Endothelial cell of umbilical vein (primary cell): ENCODE data around the gene PDE11A. TPM values are rescaled to one million over a fixed set of nuclear protein-coding genes. Genes with fewer than 3 reads are reported as not detected.

ENCODE experiments used
- BruUV-seq: library from RNA; stranded (reverse); fragments of 400-500 nt; replicated peaks from 2 replicates; lab custom pipeline; 2021; lab: Mats Ljungman, UMichigan
- CTCF ChIA-PET: fragments of 300-600, 350-600 bp; sonication (Branson Sonifier 250); formaldehyde crosslinking; loops from one replicate; lab custom pipeline; 2021; ENCODE audit warnings: antibody characterized with exemption, inconsistent platforms; lab: Charles Lee
- POLR2A ChIA-PET: fragments of 300-600, 350-600 bp; sonication (Branson Sonifier 250); formaldehyde crosslinking; loops from one replicate; lab custom pipeline; 2021; ENCODE audit warnings: antibody characterized with exemption, inconsistent platforms; lab: Charles Lee
- DNase-seq: peaks from one replicate; pipeline ENCODE4 v3.0.0-alpha.2; 2011; ENCODE audit warnings: low read depth, low spot score
- FAIRE-seq: peaks from 2 replicates; lab custom pipeline; 2011; peaks lifted over from hg19 to GRCh38; lab: Jason Lieb, UNC
- H2AFZ ChIP-seq: 2 replicates; pipeline ENCODE4 v1.6.0; 2012; ENCODE audit warnings: low read depth, low read length, control low read depth, inconsistent platforms
- H3K27ac ChIP-seq: 2 replicates; pipeline ENCODE4 v1.5.1; 2011; ENCODE audit warnings: low read depth, mild to moderate bottlenecking, control low read depth, low read length, moderate library complexity; ENCODE audit not compliant: insufficient read depth
- H3K27me3 ChIP-seq, 2 experiments: 2 replicates each; pipeline versions ENCODE4 v1.6.0 to v1.6.1; 2011; ENCODE audit warnings: low read length in 2 of 2, mixed read lengths in 1 of 2; ENCODE audit not compliant: control insufficient read depth in 2 of 2, insufficient read depth in 2 of 2
- H3K36me3 ChIP-seq, 2 experiments: 2 replicates in 1 of 2; 3 replicates in 1 of 2; pipeline ENCODE4 v1.5.1; 2011; ENCODE audit warnings: low read length in 2 of 2, mild to moderate bottlenecking in 1 of 2, moderate library complexity in 1 of 2; ENCODE audit not compliant: control insufficient read depth in 2 of 2, insufficient read depth in 2 of 2; ENCODE audit errors: extremely low read depth in 1 of 2
- H3K4me1 ChIP-seq: 3 replicates; pipeline ENCODE4 v1.5.1; 2011; ENCODE audit warnings: mild to moderate bottlenecking, low read length; ENCODE audit not compliant: control insufficient read depth, insufficient read depth; ENCODE audit errors: extremely low read depth
- H3K4me2 ChIP-seq: 2 replicates; pipeline ENCODE4 v1.6.1; 2011; ENCODE audit warnings: low read length, control low read depth, mixed read lengths; ENCODE audit not compliant: insufficient read depth
- H3K4me3 ChIP-seq, 3 experiments: fragments of 200-600 bp in 1 of 3; sonication (generic), shearing (Covaris generic) in 1 of 3; replicated peaks in 1 of 3; 2 replicates each; pipeline ENCODE4 v1.5.1; 2011 to 2016; ENCODE audit warnings: control low read depth in 3 of 3, low read length in 3 of 3, mild to moderate bottlenecking in 2 of 3, inconsistent platforms in 1 of 3, low read depth in 1 of 3, moderate library complexity in 1 of 3; ENCODE audit not compliant: insufficient read depth in 1 of 3
- H3K79me2 ChIP-seq: 2 replicates; pipeline ENCODE4 v1.6.0; 2012; ENCODE audit warnings: low read length, inconsistent platforms; ENCODE audit not compliant: control insufficient read depth, insufficient read depth
- H3K9ac ChIP-seq: replicated peaks from 2 replicates; pipeline ENCODE3; 2011; ENCODE audit warnings: low read length, control low read depth; ENCODE audit not compliant: insufficient read depth; ENCODE audit errors: extremely low read depth
- H3K9me1 ChIP-seq: replicated peaks from 3 replicates; pipeline ENCODE4 v1.6.0; 2011; ENCODE audit warnings: mild to moderate bottlenecking, low read length; ENCODE audit not compliant: control insufficient read depth, insufficient read depth; ENCODE audit errors: extremely low read depth
- H3K9me3 ChIP-seq: replicated peaks from 2 replicates; pipeline ENCODE4 v1.5.1; 2012; ENCODE audit warnings: low read length, inconsistent platforms; ENCODE audit not compliant: control insufficient read depth, insufficient read depth
- H4K20me1 ChIP-seq: replicated peaks from 2 replicates; pipeline ENCODE3; 2011; ENCODE audit warnings: mild to moderate bottlenecking, low read length; ENCODE audit not compliant: control insufficient read depth, insufficient read depth; ENCODE audit errors: extremely low read depth
- EZH2 ChIP-seq: IDR thresholded peaks from 2 replicates; pipeline ENCODE4 v1.6.1; 2012; ENCODE audit warnings: borderline replicate concordance, low read depth, mild to moderate bottlenecking, moderate library complexity, low read length, inconsistent platforms; ENCODE audit not compliant: severe bottlenecking
- FOS ChIP-seq: IDR thresholded peaks from 2 replicates; pipeline ENCODE4 v1.6.1; 2011; ENCODE audit warnings: mild to moderate bottlenecking, low read length, moderate library complexity, borderline replicate concordance; ENCODE audit not compliant: insufficient read depth
- GATA2 ChIP-seq: IDR thresholded peaks from 2 replicates; pipeline ENCODE4 v1.7.0; 2011; ENCODE audit warnings: low read depth, mild to moderate bottlenecking, moderate library complexity, mixed read lengths, low read length; ENCODE audit not compliant: insufficient read length, insufficient read depth
- JUN ChIP-seq: IDR thresholded peaks from 2 replicates; pipeline ENCODE4 v1.6.1; 2011; ENCODE audit warnings: borderline replicate concordance, low read depth; ENCODE audit not compliant: insufficient read length, insufficient read depth
- MYC ChIP-seq: IDR thresholded peaks from one replicate; pipeline ENCODE4 v1.6.1; 2011; ENCODE audit warnings: mild to moderate bottlenecking, low read depth, low read length
- POLR2A ChIP-seq: IDR thresholded peaks from 2 replicates; pipeline ENCODE4 v1.6.1; 2012; ENCODE audit warnings: low read depth, mild to moderate bottlenecking, control low read depth, low read length
- POLR2AphosphoS5 ChIP-seq: IDR thresholded peaks from 2 replicates; pipeline ENCODE4 v1.6.1; 2012; ENCODE audit warnings: low read depth, mild to moderate bottlenecking, control low read depth, low read length, moderate library complexity; ENCODE audit not compliant: insufficient read depth
- dilution Hi-C: fragments of 300-500 bp; cut with MboI; formaldehyde crosslinking; loops from one replicate; pipeline ENCODE4 v1.15.0; 2019; ENCODE audit warnings: low sequenced_read_pairs; ENCODE audit not compliant: extremely low pct_ligation_motif_present
- intact Hi-C: fragments of 100-400 bp; cut with micrococcal nuclease; formaldehyde crosslinking; loops from one replicate; pipeline ENCODE4 v1.10.0; 2022
- polyA plus RNA-seq, 4 experiments: library from polyadenylated mRNA; depleted of rRNA in 3 of 4; stranded (reverse) in 3 of 4; unstranded in 1 of 4; fragments of >200 nt; gene quantifications; 2 replicates each; pipeline versions ENCODE4 v1.2.1 to v1.2.3, GENCODE V29; 2011 to 2012; ENCODE audit warnings: missing spikeins in 1 of 4
- total RNA-seq: library from RNA; stranded (reverse); gene quantifications from 2 replicates; pipeline ENCODE4 v1.2.3, GENCODE V29; 2021
- TF ChIP-seq, protein P1 (sequence below): IDR thresholded peaks from 2 replicates; pipeline ENCODE4 v1.6.1; 2011; ENCODE audit not compliant: insufficient read depth, insufficient read length
- TF ChIP-seq, protein P2 (sequence below), 2 donors: IDR thresholded peaks; 1 replicate in 1 of 2; 2 replicates in 1 of 2; pipeline ENCODE4 v1.5.1; 2011; ENCODE audit warnings: low read length in 2 of 2, mild to moderate bottlenecking in 2 of 2, moderate library complexity in 2 of 2, control low read depth in 1 of 2, inconsistent platforms in 1 of 2, low read depth in 1 of 2; ENCODE audit not compliant: insufficient read depth in 1 of 2; ENCODE audit errors: extremely low read depth in 1 of 2

PDE11A gene
- total and polyA plus RNA-seq, 2 donors (not counting 3 experiments of a cell fraction or from before 2014, with no cell fraction given), result 0.07 to 0.51 TPM

DNA sequence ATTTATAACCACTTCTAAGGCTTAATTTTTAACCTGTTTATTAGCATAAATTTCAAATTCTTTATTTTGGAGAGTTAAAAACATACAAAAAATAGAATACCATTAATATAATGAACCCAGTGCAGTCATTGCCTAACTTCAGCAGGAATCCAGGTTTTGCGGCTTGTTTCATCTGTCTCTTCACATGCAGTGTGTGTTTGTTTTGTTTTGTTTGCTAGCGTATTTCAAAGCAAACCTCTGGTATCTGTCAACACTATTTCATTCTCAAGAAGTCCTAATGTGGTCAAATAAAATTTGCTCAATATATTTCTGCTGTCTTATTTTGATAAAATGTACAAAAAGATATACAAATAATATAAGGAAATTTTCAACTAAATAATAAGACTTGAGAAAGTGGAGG, 351.5 kb downstream of the PDE11A start:
- FAIRE-seq, result no peak
- H3K36me3 ChIP-seq, result no peaks in the 10 kb centered on the region

More for the DNA sequence above, 351.5 kb downstream of the PDE11A start:
- BruUV-seq, result no TSS peak
- H3K4me1 ChIP-seq, result peaks cover 13% of the 10 kb centered on the region
- H3K4me3 ChIP-seq, result no peak overlapping the region
- no peaks in the 10 kb centered on the region for H3K9me3 ChIP-seq
- H3K9ac ChIP-seq, result no peak overlapping the region
- intact Hi-C loops, result loop anchor here (5.0 kb wide), 1 partner anchor 169 kb away; a partner anchor contains a TSS
- ChIA-PET POLR2A (no interaction called here), CTCF (interaction anchor here (1.0 to 2.7 kb wide), 5 partner anchors 11 to 556 kb away, joined by 3 to 9 read pairs (median 3); no protein-coding TSS in a partner anchor)
- no peak overlapping the region for H2AFZ ChIP-seq
- H3K27me3 ChIP-seq, result no peaks in the 10 kb centered on the region
- H3K9me1 ChIP-seq, result no peaks in the 10 kb centered on the region
- H3K27ac ChIP-seq, result no peak overlapping the region
- DNase-seq, result no peak
- dilution Hi-C loops, result no loop called here
- H3K79me2 ChIP-seq, result no peaks in the 10 kb centered on the region
- H3K4me2 ChIP-seq, result no peak overlapping the region
- TF ChIP-seq EZH2, result no peak
- TF ChIP-seq JUN, result no peak
- no peak for TF ChIP-seq POLR2A
- TF ChIP-seq, protein P1, sequence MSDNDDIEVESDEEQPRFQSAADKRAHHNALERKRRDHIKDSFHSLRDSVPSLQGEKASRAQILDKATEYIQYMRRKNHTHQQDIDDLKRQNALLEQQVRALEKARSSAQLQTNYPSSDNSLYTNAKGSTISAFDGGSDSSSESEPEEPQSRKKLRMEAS, result no peak
- no peak for TF ChIP-seq POLR2AphosphoS5
- TF ChIP-seq, protein P2, sequence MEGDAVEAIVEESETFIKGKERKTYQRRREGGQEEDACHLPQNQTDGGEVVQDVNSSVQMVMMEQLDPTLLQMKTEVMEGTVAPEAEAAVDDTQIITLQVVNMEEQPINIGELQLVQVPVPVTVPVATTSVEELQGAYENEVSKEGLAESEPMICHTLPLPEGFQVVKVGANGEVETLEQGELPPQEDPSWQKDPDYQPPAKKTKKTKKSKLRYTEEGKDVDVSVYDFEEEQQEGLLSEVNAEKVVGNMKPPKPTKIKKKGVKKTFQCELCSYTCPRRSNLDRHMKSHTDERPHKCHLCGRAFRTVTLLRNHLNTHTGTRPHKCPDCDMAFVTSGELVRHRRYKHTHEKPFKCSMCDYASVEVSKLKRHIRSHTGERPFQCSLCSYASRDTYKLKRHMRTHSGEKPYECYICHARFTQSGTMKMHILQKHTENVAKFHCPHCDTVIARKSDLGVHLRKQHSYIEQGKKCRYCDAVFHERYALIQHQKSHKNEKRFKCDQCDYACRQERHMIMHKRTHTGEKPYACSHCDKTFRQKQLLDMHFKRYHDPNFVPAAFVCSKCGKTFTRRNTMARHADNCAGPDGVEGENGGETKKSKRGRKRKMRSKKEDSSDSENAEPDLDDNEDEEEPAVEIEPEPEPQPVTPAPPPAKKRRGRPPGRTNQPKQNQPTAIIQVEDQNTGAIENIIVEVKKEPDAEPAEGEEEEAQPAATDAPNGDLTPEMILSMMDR (IDR thresholded peaks at IDR 0.05; ENCODE audit: extremely low read depth in 1 of 2, insufficient read depth in 1 of 2, low read depth in 1 of 2, low read length in 2 of 2), result no peak
- TF ChIP-seq GATA2, result no peak
- no peak for TF ChIP-seq MYC
- no peak for TF ChIP-seq FOS
- H4K20me1 ChIP-seq, result no peaks in the 10 kb centered on the region
